HUES64 (cell line): ENCODE results near the gene LAMA2.
"Not testable (repeated sequence)": the region's sequence is repeated elsewhere in the genome, so short reads cannot be mapped to it uniquely, and the experiment has no call there.

ENCODE experiments used
- H3K27ac ChIP-seq: 2 replicates; pipeline ENCODE4 v1.7.0; 2013; ENCODE audit warnings: low read depth, low read length, inconsistent platforms
- H3K27me3 ChIP-seq: 2 replicates; pipeline ENCODE4 v1.6.1; 2013; ENCODE audit warnings: mild to moderate bottlenecking, low read length; ENCODE audit not compliant: insufficient read depth
- H3K36me3 ChIP-seq: 2 replicates; pipeline ENCODE4 v1.6.1; 2013; ENCODE audit warnings: mild to moderate bottlenecking, low read length; ENCODE audit not compliant: insufficient read depth
- H3K4me1 ChIP-seq: 2 replicates; pipeline ENCODE4 v1.6.1; 2013; ENCODE audit warnings: mild to moderate bottlenecking, low read length, moderate library complexity; ENCODE audit not compliant: insufficient read depth
- H3K4me3 ChIP-seq: 2 replicates; pipeline ENCODE4 v1.5.1; 2013; ENCODE audit warnings: mild to moderate bottlenecking, low read length, moderate library complexity
- H3K9ac ChIP-seq: 2 replicates; pipeline ENCODE4 v1.6.1; 2013; ENCODE audit warnings: mild to moderate bottlenecking, low read depth, low read length
- H3K9me3 ChIP-seq: 2 replicates; pipeline ENCODE4 v1.6.1; 2013; ENCODE audit warnings: low read depth, low read length; ENCODE audit not compliant: insufficient read depth
- WGBS: fragments of 150-250, 120-280 bp; methylation state at CpG from one replicate; pipeline ENCODE4 v1.1.7; 2013; ENCODE audit warnings: missing lambda C conversion rate; 5-methylcytosine and 5-hydroxymethylcytosine counted together

The LAMA2 gene

GRCh38 chr6:129041563-129041962 is 158.6 kb downstream of the LAMA2 start:
- Histone ChIP-seq H3K9ac (no peak overlapping the region), H3K9me3 (peaks cover 3% of the 10 kb centered on the region; the same call in 1 of the 2 replicates), H3K36me3 (no peaks in the 10 kb centered on the region), H3K27ac (no peak overlapping the region), H3K4me3 (no peak overlapping the region), H3K27me3 (no peaks in the 10 kb centered on the region), H3K4me1 (no peaks in the 10 kb centered on the region)
- 91% methylated on average over 2 of the region's 2 CpGs for WGBS

DNA sequence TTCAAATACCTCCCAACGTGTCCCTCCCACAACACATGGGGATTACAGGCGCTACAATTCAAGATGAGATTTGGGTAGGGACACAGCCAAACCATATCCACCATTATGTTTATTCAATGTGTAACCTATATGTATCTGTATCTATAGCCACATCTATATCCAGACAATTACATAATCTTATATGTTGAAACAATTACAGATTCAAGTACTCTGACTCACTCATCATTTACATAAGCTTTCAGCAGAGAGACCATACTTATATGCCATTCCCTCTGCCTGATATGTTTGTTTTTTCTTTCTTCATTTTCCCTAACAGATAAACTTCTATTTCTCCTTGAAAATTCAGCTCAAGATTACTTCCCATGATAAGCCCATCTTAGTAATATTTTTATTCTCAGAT is 163.6 kb downstream of the LAMA2 start:
- H3K4me1 ChIP-seq: no peaks in the 10 kb centered on the region
- H3K4me3 ChIP-seq: no peak overlapping the region
- WGBS: 87% methylated on average over 2 of the region's 2 CpGs
- no peaks in the 10 kb centered on the region for H3K27me3 ChIP-seq
- peaks cover 3% of the 10 kb centered on the region; the same call in 1 of the 2 replicates for H3K9me3 ChIP-seq
- no peaks in the 10 kb centered on the region for H3K36me3 ChIP-seq
- no peak overlapping the region for H3K9ac ChIP-seq
- H3K27ac ChIP-seq: no peak overlapping the region

DNA sequence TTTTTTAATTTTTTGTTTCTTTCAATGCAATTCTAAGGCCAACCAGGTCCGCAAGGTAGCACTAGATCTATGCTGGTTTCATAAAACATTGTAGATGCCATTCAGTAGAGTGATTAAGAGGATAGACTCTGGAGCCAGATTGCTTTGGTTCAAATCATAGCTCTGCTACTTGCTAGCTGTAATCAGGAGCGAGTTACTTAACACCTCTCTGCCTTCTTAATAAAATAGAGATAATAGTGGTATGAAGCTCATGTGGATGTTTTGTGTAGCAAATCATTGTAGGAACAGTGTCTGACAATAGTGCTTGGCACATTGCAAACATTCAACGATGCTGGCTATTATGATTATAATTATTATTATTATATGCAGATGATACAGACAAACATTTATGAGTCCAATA is 164.9 kb downstream of the LAMA2 start:
- no peaks in the 10 kb centered on the region for H3K27me3 ChIP-seq

GRCh38 chr6:129050086-129050485 is 167.1 kb downstream of the LAMA2 start:
- 95% methylated on average over 4 of the region's 4 CpGs for WGBS
- Histone ChIP-seq H3K9me3 (no peaks in the 10 kb centered on the region), H3K27ac (no peak overlapping the region), H3K4me3 (no peak overlapping the region), H3K36me3 (no peaks in the 10 kb centered on the region), H3K4me1 (no peaks in the 10 kb centered on the region), H3K27me3 (no peaks in the 10 kb centered on the region), H3K9ac (no peak overlapping the region)

More for the DNA sequence above, 164.9 kb downstream of the LAMA2 start:
- no peak overlapping the region for H3K9ac ChIP-seq
- no peak overlapping the region for H3K4me3 ChIP-seq
- no peaks in the 10 kb centered on the region for H3K4me1 ChIP-seq
- 100% methylated on average over 2 of the region's 3 CpGs for WGBS
- no peaks in the 10 kb centered on the region for H3K36me3 ChIP-seq
- peaks cover 3% of the 10 kb centered on the region; the same call in 1 of the 2 replicates for H3K9me3 ChIP-seq
- H3K27ac ChIP-seq: no peak overlapping the region

- H3K4me1 ChIP-seq, H3K9ac ChIP-seq, H3K27me3 ChIP-seq, H3K27ac ChIP-seq, H3K9me3 ChIP-seq, H3K36me3 ChIP-seq, H3K4me3 ChIP-seq: not testable (repeated sequence)
- 95% methylated on average over 13 of the region's 13 CpGs for WGBS
Measured at GRCh38 chr6:129053143-129053542, 170.2 kb downstream of the LAMA2 start.

DNA sequence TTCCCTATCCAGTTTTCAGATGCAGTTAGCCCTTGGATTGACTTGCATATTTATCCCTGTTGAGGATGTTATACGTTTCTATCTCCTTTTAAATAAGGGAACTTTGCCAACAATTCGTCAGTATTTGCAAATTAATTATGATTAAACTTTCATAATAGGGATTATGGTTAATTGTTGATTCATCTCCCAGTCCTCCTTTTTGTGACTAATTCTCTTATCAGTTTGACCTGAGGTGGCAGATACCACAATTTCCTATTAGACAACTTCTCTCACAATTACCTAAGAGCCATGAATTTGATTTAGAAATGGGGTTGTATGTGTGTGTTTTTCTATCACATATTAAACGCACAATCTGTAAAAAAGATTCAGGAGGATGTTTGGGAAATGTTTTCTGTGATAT is 172.9 kb downstream of the LAMA2 start:
- Histone ChIP-seq H3K27me3 (no peaks in the 10 kb centered on the region), H3K36me3 (no peaks in the 10 kb centered on the region), H3K9me3 (no peaks in the 10 kb centered on the region), H3K4me1 (peaks cover 7% of the 10 kb centered on the region; the same call in 1 of the 2 replicates), H3K27ac (no peak overlapping the region), H3K4me3 (no peak overlapping the region), H3K9ac (no peak overlapping the region)
- WGBS: 100% methylated on average over 1 of the region's 3 CpGs

DNA sequence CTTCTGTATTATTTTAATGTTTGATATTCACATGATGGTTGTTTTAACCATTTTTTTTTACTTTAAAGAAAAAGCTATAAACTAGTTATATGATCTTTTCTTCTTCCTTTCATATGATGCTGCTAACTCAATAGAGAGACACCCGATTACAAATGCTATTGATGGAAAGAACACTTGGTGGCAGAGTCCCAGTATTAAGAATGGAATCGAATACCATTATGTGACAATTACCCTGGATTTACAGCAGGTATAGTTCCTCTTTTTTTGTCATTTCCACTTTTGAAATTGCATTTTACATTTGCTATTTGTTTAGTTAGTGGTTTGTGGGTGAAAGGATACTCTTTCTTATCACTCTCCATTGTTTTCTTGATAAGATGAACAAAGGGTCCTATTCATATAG is 176.7 kb downstream of the LAMA2 start:
- no peak overlapping the region for H3K27ac ChIP-seq
- no peak overlapping the region for H3K4me3 ChIP-seq
- H3K27me3 ChIP-seq: no peaks in the 10 kb centered on the region
- H3K4me1 ChIP-seq: peaks cover 13% of the 10 kb centered on the region; the same call in 1 of the 2 replicates
- no peaks in the 10 kb centered on the region for H3K36me3 ChIP-seq
- WGBS: 90% methylated on average over 2 of the region's 2 CpGs
- no peak overlapping the region for H3K9ac ChIP-seq
- no peaks in the 10 kb centered on the region for H3K9me3 ChIP-seq

DNA sequence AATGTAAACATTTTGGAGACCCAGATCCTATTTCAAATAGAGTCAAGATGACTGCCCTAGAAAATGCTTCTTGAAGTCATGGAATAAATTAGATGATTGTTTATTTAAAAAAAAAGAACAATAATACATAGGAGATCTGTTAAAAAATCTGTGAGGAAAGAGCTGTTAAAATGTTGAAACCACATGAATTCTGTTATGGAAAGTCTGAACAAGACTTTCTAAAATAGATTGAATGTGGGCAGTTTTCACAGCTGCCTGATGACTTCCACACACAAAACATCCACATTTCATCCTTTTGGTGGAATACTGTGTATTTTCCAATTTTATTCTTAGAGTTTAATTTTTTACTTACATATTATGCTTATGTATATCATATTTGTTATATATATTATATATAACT is 186.1 kb downstream of the LAMA2 start:
- Histone ChIP-seq H3K27ac (no peak overlapping the region), H3K4me3 (no peak overlapping the region), H3K36me3 (no peaks in the 10 kb centered on the region), H3K4me1 (no peaks in the 10 kb centered on the region), H3K9ac (no peak overlapping the region), H3K27me3 (no peaks in the 10 kb centered on the region), H3K9me3 (no peaks in the 10 kb centered on the region)

- Histone ChIP-seq H3K27me3 (no peaks in the 10 kb centered on the region), H3K36me3 (no peaks in the 10 kb centered on the region), H3K9ac (no peak overlapping the region), H3K4me1 (no peaks in the 10 kb centered on the region), H3K9me3 (no peaks in the 10 kb centered on the region), H3K27ac (no peak overlapping the region), H3K4me3 (no peak overlapping the region)
- WGBS: 98% methylated on average over 2 of the region's 2 CpGs
Measured at GRCh38 chr6:129073051-129073450, 190.1 kb downstream of the LAMA2 start.

DNA sequence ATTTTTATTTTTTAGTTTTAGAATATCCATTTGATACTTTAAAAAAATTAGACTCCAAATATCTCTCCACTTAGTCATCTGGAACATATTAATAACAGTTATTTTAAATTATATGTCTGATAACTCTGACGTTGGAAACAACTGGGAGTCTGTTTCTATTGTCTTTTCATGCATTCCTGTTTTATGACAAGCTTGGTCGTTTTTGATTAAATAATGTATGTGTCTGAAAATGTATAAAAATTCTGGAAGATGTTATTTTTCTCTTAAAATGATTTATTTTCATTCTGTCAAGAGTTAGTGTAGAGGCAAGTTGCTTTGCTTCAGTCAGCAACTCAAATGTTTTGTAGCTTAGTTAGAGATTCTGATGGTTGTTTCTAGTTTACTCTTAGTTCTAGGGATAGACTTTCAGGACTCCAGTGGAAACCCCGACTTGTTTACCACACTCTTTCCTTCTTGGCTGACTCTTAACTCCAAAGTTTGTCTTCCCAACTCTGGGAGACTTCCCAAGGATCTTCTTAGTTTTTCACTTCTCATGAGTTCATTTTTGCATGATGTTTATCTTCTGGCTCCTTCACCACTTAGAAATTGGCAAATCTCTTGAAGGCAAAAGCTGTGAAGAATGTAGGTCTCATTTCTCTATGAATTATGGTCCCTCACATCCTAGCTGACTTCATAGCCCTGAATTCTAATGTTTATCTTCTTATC is 190.9 kb downstream of the LAMA2 start:
- Histone ChIP-seq H3K27me3 (no peaks in the 10 kb centered on the region), H3K9me3 (no peaks in the 10 kb centered on the region), H3K4me1 (no peaks in the 10 kb centered on the region), H3K27ac (no peak overlapping the region), H3K4me3 (no peak overlapping the region), H3K36me3 (no peaks in the 10 kb centered on the region), H3K9ac (no peak overlapping the region)
- 91% methylated on average over 3 of the region's 3 CpGs for WGBS

- Histone ChIP-seq H3K4me1 (no peaks in the 10 kb centered on the region), H3K27me3 (no peaks in the 10 kb centered on the region), H3K9ac (no peak overlapping the region), H3K27ac (no peak overlapping the region), H3K9me3 (peaks cover 3% of the 10 kb centered on the region; the same call in 1 of the 2 replicates), H3K36me3 (no peaks in the 10 kb centered on the region), H3K4me3 (no peak overlapping the region)
Measured at GRCh38 chr6:129084406-129084805, 201.5 kb downstream of the LAMA2 start.

- H3K4me3 ChIP-seq, H3K36me3 ChIP-seq, H3K9ac ChIP-seq, H3K4me1 ChIP-seq, H3K27ac ChIP-seq, H3K9me3 ChIP-seq, H3K27me3 ChIP-seq: not testable (repeated sequence)
- WGBS: 96% methylated on average over 26 of the region's 26 CpGs
Measured at GRCh38 chr6:129088481-129088880, 205.5 kb downstream of the LAMA2 start.
